SK-N-SH (cell line): ENCODE measurements around the gene RAB10. TPM values are rescaled to one million over a fixed set of nuclear protein-coding genes. Genes with fewer than 3 reads are reported as not detected.

ENCODE experiments used
- CTCF ChIA-PET: fragments of 300-600, 350-600 bp; formaldehyde crosslinking; extraction: SDS; loops from one replicate; lab custom pipeline; 2021; lab: Yijun Ruan, JAX
- POLR2A ChIA-PET: fragments of 350-600 bp; sonication (Branson Sonifier 250); formaldehyde crosslinking; extraction: SDS; loops from one replicate; lab custom pipeline; 2020; ENCODE audit warnings: antibody characterized with exemption, inconsistent platforms; lab: Yijun Ruan, JAX
- DNase-seq: peaks from one replicate; pipeline ENCODE4 v3.0.0; 2012
- H2AFZ ChIP-seq: fragments of 200-600 bp; sonication (generic); 2 replicates; pipeline ENCODE4 v1.8.1; 2016; ENCODE audit warnings: antibody characterized with exemption, mild to moderate bottlenecking, low read depth
- H3F3A ChIP-seq: fragments of 200-600 bp; sonication (generic); replicated peaks from 2 replicates; pipeline ENCODE3; 2016; ENCODE audit warnings: antibody characterized with exemption, mild to moderate bottlenecking; ENCODE audit not compliant: insufficient read depth
- H3K27ac ChIP-seq, 2 experiments: fragments of 200-500 bp in 1 of 2; fragments of 200-600 bp in 1 of 2; sonication (Bioruptor generic) in 1 of 2; sonication (generic), shearing (Covaris generic) in 1 of 2; 2 replicates each; pipeline versions ENCODE4 v1.5.1 to v1.6.1; 2014 to 2016; ENCODE audit warnings: low read depth in 2 of 2, inconsistent platforms in 1 of 2, low read length in 1 of 2, mild to moderate bottlenecking in 1 of 2, mixed read lengths in 1 of 2
- H3K27me3 ChIP-seq: fragments of 200-600 bp; sonication (generic), shearing (Covaris generic); 2 replicates; pipeline ENCODE4 v1.6.1; 2016; ENCODE audit warnings: mixed run types; ENCODE audit not compliant: insufficient read depth
- H3K36me3 ChIP-seq, 2 experiments: fragments of 200-500 bp in 1 of 2; fragments of 200-600 bp in 1 of 2; sonication (Bioruptor generic) in 1 of 2; sonication (generic) in 1 of 2; replicated peaks in 1 of 2; 2 replicates each; pipeline versions ENCODE3 to v1.5.1; 2014 to 2016; ENCODE audit warnings: low read length in 1 of 2, mild to moderate bottlenecking in 1 of 2; ENCODE audit not compliant: insufficient read depth in 2 of 2, control insufficient read depth in 1 of 2
- H3K4me1 ChIP-seq, 2 experiments: fragments of 200-500 bp in 1 of 2; fragments of 200-600 bp in 1 of 2; sonication (Bioruptor generic) in 1 of 2; sonication (generic), shearing (Covaris generic) in 1 of 2; 2 replicates each; pipeline versions ENCODE4 v1.5.1 to v1.6.1; 2014 to 2016; ENCODE audit warnings: low read depth in 1 of 2, low read length in 1 of 2, mixed run types in 1 of 2; ENCODE audit not compliant: insufficient read depth in 2 of 2, control insufficient read depth in 1 of 2
- H3K4me2 ChIP-seq: fragments of 200-600 bp; sonication (generic), shearing (Covaris generic); 2 replicates; pipeline ENCODE4 v1.6.1; 2017; ENCODE audit warnings: mixed run types
- H3K4me3 ChIP-seq, 2 experiments: fragments of 200-500 bp in 1 of 2; fragments of 200-600 bp in 1 of 2; sonication (Bioruptor generic) in 1 of 2; sonication (generic), shearing (Covaris generic) in 1 of 2; 2 replicates each; pipeline versions ENCODE4 v1.5.1 to v1.8.1; 2014 to 2016; ENCODE audit warnings: low read depth in 2 of 2, inconsistent platforms in 1 of 2, low read length in 1 of 2, mild to moderate bottlenecking in 1 of 2, mixed read lengths in 1 of 2, moderate library complexity in 1 of 2
- H3K79me2 ChIP-seq: fragments of 200-600 bp; sonication (generic); 2 replicates; pipeline ENCODE4 v1.8.1; 2017; ENCODE audit warnings: mild to moderate bottlenecking; ENCODE audit not compliant: insufficient read depth
- H3K9ac ChIP-seq: fragments of 200-600 bp; sonication (generic); 2 replicates; pipeline ENCODE4 v1.6.1; 2017; ENCODE audit warnings: mixed run types
- H3K9me2 ChIP-seq: fragments of 200-600 bp; sonication (generic); 2 replicates; pipeline ENCODE4 v1.6.1; 2017; ENCODE audit warnings: mixed run types
- H3K9me3 ChIP-seq: fragments of 200-600 bp; sonication (generic); 2 replicates; pipeline ENCODE4 v1.6.1; 2017; ENCODE audit warnings: mixed run types, mild to moderate bottlenecking, moderate library complexity
- H4K20me1 ChIP-seq: fragments of 200-600 bp; sonication (generic); 2 replicates; pipeline ENCODE4 v1.6.1; 2017; ENCODE audit warnings: mild to moderate bottlenecking, mixed run types; ENCODE audit not compliant: insufficient read depth
- EP300 ChIP-seq, 2 experiments: IDR thresholded peaks; 2 replicates each; pipeline versions ENCODE4 v1.4.0 to v1.6.1; 2012; ENCODE audit warnings: borderline replicate concordance in 1 of 2, low read depth in 1 of 2, low read length in 1 of 2
- EZH2phosphoT487 ChIP-seq: fragments of 200-600 bp; sonication (generic); IDR thresholded peaks from 2 replicates; pipeline ENCODE4 v1.6.1; 2017; ENCODE audit warnings: low read depth, mixed run types, mild to moderate bottlenecking, antibody characterized with exemption, moderate library complexity, borderline replicate concordance
- FOSL2 ChIP-seq: IDR thresholded peaks from 2 replicates; pipeline ENCODE4 v1.4.0; 2012; ENCODE audit warnings: low read depth, mild to moderate bottlenecking, moderate library complexity, borderline replicate concordance
- FOXM1 ChIP-seq: IDR thresholded peaks from 2 replicates; pipeline ENCODE4 v1.4.0; 2012; ENCODE audit warnings: low read depth, mild to moderate bottlenecking
- GATA2 ChIP-seq: sonication (generic); formaldehyde crosslinking; IDR thresholded peaks from 2 replicates; pipeline ENCODE4 v1.5.0; 2020; ENCODE audit warnings: mild to moderate bottlenecking, missing genetic modification reagents
- JUND ChIP-seq: IDR thresholded peaks from 2 replicates; pipeline ENCODE4 v1.4.0; 2012
- MXI1 ChIP-seq: IDR thresholded peaks from 2 replicates; pipeline ENCODE4 v1.6.1; 2012; ENCODE audit warnings: mild to moderate bottlenecking, low read depth, low read length, improper control_type of control experiment
- NFIC ChIP-seq: IDR thresholded peaks from 2 replicates; pipeline ENCODE4 v1.4.0; 2012; ENCODE audit warnings: borderline replicate concordance
- POLR2AphosphoS5 ChIP-seq: IDR thresholded peaks from 2 replicates; pipeline ENCODE4 v1.6.1; 2012; ENCODE audit warnings: low read depth, low read length
- RAD21 ChIP-seq: IDR thresholded peaks from 2 replicates; pipeline ENCODE4 v1.6.1; 2012; ENCODE audit warnings: mild to moderate bottlenecking, low read length
- RCOR1 ChIP-seq: fragments of 150-350 bp; IDR thresholded peaks from 2 replicates; pipeline ENCODE4 v1.6.1; 2017; ENCODE audit warnings: antibody characterized with exemption, low read length
- RXRA ChIP-seq: IDR thresholded peaks from 2 replicates; pipeline ENCODE4 v1.4.0; 2012; ENCODE audit warnings: low read depth, mild to moderate bottlenecking, borderline replicate concordance
- SIN3A ChIP-seq: IDR thresholded peaks from 2 replicates; pipeline ENCODE4 v1.6.1; 2012; ENCODE audit warnings: low read depth, mild to moderate bottlenecking, low read length, moderate library complexity, borderline replicate concordance
- TCF12 ChIP-seq: IDR thresholded peaks from 2 replicates; pipeline ENCODE4 v1.4.0; 2012
- WGBS: methylation state at CpG from one replicate; pipeline ENCODE4 v1.1.6; 2017; ENCODE audit warnings: low lambda C conversion rate; 5-methylcytosine and 5-hydroxymethylcytosine counted together
- polyA plus RNA-seq, 3 experiments: library from polyadenylated mRNA; depleted of rRNA; stranded (reverse); fragments of >200 nt; gene quantifications; 2 replicates each; pipeline ENCODE4 v1.2.3, GENCODE V29; 2012
- TF ChIP-seq, protein P1 (sequence below): IDR thresholded peaks from 2 replicates; pipeline ENCODE4 v1.4.0; 2012; ENCODE audit warnings: low read depth
- TF ChIP-seq, protein P2 (sequence below): IDR thresholded peaks from 2 replicates; pipeline ENCODE4 v1.4.0; 2012; ENCODE audit warnings: low read depth, borderline replicate concordance
- TF ChIP-seq, protein P3 (sequence below): fragments of 150-350 bp; IDR thresholded peaks from 2 replicates; pipeline ENCODE4 v1.6.1; 2017; ENCODE audit warnings: antibody characterized with exemption, low read length, low read depth, borderline replicate concordance
- TF ChIP-seq, protein P4 (sequence below): IDR thresholded peaks from 2 replicates; pipeline ENCODE4; 2012
- TF ChIP-seq, protein P5 (sequence below): IDR thresholded peaks from 2 replicates; pipeline ENCODE4 v1.4.0; 2012; ENCODE audit warnings: low read depth, borderline replicate concordance

The RAB10 gene
- polyA plus RNA-seq, 1 of the 3 experiments (the other 2 are of a cell fraction): 47.5 TPM

DNA sequence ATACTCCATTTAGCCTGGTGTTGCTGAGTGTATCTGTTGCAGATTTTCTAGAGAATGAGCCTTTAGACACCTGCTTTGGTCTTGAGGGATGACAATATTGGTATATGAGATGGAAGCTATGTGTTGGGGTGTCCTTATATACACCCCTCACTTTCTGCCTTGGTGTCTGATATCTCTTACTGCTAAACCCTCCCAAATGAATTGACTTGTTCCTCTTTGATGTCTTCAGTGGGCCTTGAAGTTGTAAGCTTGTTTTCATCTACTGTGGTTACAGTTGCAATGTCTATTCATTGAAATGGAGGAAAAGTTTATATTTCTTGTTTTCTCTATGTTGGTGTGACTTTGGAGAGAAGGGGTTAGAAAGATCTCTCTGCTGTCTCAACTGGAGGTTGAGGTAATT, 18.9 kb downstream of the RAB10 start:
- no peak for TF ChIP-seq GATA2 (CRISPR knock-in tag)
- TF ChIP-seq EP300 (IDR thresholded peaks at IDR 0.05; ENCODE audit: borderline replicate concordance in 1 of 2, low read depth in 1 of 2, low read length in 1 of 2): no peak
- no peak for TF ChIP-seq MXI1
- no peak for TF ChIP-seq FOSL2
- TF ChIP-seq, protein P1, sequence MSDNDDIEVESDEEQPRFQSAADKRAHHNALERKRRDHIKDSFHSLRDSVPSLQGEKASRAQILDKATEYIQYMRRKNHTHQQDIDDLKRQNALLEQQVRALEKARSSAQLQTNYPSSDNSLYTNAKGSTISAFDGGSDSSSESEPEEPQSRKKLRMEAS: no peak
- TF ChIP-seq, protein P2, sequence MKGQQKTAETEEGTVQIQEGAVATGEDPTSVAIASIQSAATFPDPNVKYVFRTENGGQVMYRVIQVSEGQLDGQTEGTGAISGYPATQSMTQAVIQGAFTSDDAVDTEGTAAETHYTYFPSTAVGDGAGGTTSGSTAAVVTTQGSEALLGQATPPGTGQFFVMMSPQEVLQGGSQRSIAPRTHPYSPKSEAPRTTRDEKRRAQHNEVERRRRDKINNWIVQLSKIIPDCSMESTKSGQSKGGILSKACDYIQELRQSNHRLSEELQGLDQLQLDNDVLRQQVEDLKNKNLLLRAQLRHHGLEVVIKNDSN: no peak
- no peak for TF ChIP-seq RAD21
- no peak for TF ChIP-seq FOXM1
- no peak for TF ChIP-seq POLR2AphosphoS5
- no peak for TF ChIP-seq SIN3A
- TF ChIP-seq EZH2phosphoT487: no peak
- TF ChIP-seq RCOR1: no peak
- TF ChIP-seq, all 33 proteins: peak for 0
- no peak overlapping the region for H3K27ac ChIP-seq
- peaks cover 100% of the 10 kb centered on the region for H4K20me1 ChIP-seq
- CTCF ChIA-PET: interaction anchor here (1.0 to 1.4 kb wide), 2 partner anchors 35 to 61 kb away, joined by 4 to 5 read pairs; no protein-coding TSS in a partner anchor
- H3K4me1 ChIP-seq: 0 out of 4 replicates have a peak, but pooled peaks cover 0 to 4% of the 10 kb centered on the region in 2 experiments
- H3K9me2 ChIP-seq: no peaks in the 10 kb centered on the region
- peaks cover 100% of the 10 kb centered on the region for H3K79me2 ChIP-seq
- H3K4me2 ChIP-seq: no peak overlapping the region
- H3K27me3 ChIP-seq: no peaks in the 10 kb centered on the region
- H3K36me3 ChIP-seq: peaks cover 0 to 7% of the 10 kb centered on the region in 2 experiments
- POLR2A ChIA-PET: interaction anchor here (0.7 kb wide), 1 partner anchor 673 kb away, joined by 6 read pairs; no protein-coding TSS in a partner anchor
- H3K9ac ChIP-seq: no peak overlapping the region
- H3K9me3 ChIP-seq: no peaks in the 10 kb centered on the region
- no peak overlapping the region for H3K4me3 ChIP-seq
- no peak overlapping the region for H2AFZ ChIP-seq
- DNase-seq: no peak
- H3F3A ChIP-seq: peaks cover 17% of the 10 kb centered on the region

DNA sequence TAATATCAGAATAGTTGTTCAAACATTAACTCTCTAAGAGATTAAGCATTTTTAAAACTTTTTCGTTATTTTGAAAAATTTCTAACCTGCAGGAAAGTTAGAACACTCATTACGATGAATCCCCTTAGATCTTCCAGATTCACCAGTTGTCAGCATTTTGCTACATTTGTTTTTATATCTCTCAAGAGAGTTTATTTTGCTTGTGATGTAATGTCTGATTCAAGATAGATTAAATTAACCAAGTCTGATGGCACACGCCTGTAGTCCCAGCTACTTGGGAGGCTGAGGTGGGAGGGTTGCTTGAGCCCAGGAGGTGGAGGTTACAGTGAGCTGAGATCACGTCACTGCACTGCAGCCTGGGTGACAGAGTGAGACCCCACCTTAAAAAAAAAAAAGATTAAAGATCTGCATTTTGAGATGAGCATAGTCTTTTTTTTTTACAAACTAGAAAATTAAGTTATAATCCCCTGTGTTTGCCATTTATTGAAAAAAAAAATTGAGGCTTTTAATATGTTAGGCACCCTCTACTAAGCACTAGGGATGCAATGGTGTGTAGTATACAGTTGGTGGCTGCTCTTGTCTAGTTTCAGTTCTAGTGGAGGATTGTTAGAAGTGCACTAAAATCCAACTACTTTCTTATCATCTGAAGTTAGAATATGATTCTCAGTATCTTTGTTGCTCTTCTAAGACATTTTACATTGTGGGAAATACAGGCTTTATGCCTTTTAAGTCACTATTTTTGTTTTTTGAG, 20.9 kb downstream of the RAB10 start:
- WGBS: 82% methylated on average over 4 of the region's 4 CpGs
- CTCF ChIA-PET: interaction anchor here (1.4 to 1.5 kb wide), 2 partner anchors 11 to 21 kb away, joined by 4 to 5 read pairs; no protein-coding TSS in a partner anchor
- H3K4me3 ChIP-seq: no peak overlapping the region
- no peak overlapping the region for H3K4me2 ChIP-seq
- peaks cover 7% of the 10 kb centered on the region for H3F3A ChIP-seq
- H3K9me3 ChIP-seq: no peaks in the 10 kb centered on the region
- no peak overlapping the region for H3K9ac ChIP-seq
- H3K27me3 ChIP-seq: no peaks in the 10 kb centered on the region
- no peaks in the 10 kb centered on the region for H3K4me1 ChIP-seq
- POLR2A ChIA-PET: no interaction called here
- peaks cover 100% of the 10 kb centered on the region for H3K79me2 ChIP-seq
- H3K36me3 ChIP-seq: peaks cover 0 to 1% of the 10 kb centered on the region in 2 experiments
- no peak for DNase-seq
- peaks cover 100% of the 10 kb centered on the region for H4K20me1 ChIP-seq
- H3K27ac ChIP-seq: no peak overlapping the region
- no peaks in the 10 kb centered on the region for H3K9me2 ChIP-seq
- H2AFZ ChIP-seq: no peak overlapping the region
- TF ChIP-seq, protein P3, sequence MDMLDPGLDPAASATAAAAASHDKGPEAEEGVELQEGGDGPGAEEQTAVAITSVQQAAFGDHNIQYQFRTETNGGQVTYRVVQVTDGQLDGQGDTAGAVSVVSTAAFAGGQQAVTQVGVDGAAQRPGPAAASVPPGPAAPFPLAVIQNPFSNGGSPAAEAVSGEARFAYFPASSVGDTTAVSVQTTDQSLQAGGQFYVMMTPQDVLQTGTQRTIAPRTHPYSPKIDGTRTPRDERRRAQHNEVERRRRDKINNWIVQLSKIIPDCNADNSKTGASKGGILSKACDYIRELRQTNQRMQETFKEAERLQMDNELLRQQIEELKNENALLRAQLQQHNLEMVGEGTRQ: no peak
- TF ChIP-seq SIN3A (no peak), NFIC (no peak), JUND (no peak), TCF12 (no peak), RCOR1 (no peak), EZH2phosphoT487 (no peak), GATA2 (CRISPR knock-in tag) (no peak), RXRA (no peak), POLR2AphosphoS5 (no peak)
- TF ChIP-seq, protein P4, sequence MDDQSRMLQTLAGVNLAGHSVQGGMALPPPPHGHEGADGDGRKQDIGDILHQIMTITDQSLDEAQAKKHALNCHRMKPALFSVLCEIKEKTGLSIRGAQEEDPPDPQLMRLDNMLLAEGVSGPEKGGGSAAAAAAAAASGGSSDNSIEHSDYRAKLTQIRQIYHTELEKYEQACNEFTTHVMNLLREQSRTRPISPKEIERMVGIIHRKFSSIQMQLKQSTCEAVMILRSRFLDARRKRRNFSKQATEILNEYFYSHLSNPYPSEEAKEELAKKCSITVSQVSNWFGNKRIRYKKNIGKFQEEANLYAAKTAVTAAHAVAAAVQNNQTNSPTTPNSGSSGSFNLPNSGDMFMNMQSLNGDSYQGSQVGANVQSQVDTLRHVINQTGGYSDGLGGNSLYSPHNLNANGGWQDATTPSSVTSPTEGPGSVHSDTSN: no peak
- TF ChIP-seq, protein P2: no peak
- TF ChIP-seq, protein P1: no peak
- TF ChIP-seq, protein P5, sequence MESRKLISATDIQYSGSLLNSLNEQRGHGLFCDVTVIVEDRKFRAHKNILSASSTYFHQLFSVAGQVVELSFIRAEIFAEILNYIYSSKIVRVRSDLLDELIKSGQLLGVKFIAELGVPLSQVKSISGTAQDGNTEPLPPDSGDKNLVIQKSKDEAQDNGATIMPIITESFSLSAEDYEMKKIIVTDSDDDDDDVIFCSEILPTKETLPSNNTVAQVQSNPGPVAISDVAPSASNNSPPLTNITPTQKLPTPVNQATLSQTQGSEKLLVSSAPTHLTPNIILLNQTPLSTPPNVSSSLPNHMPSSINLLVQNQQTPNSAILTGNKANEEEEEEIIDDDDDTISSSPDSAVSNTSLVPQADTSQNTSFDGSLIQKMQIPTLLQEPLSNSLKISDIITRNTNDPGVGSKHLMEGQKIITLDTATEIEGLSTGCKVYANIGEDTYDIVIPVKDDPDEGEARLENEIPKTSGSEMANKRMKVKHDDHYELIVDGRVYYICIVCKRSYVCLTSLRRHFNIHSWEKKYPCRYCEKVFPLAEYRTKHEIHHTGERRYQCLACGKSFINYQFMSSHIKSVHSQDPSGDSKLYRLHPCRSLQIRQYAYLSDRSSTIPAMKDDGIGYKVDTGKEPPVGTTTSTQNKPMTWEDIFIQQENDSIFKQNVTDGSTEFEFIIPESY: no peak
